OCI-LY7 (cell line): Measurements from ENCODE around the gene FIGNL1.

Source experiments
- EZH2phosphoT487 ChIP-seq: fragments of 200-600 bp; sonication (generic); IDR thresholded peaks from 2 replicates; pipeline ENCODE4 v1.6.1; 2018; ENCODE audit warnings: low read depth, borderline replicate concordance, mild to moderate bottlenecking, mixed run types, antibody characterized with exemption, low read length, moderate library complexity, mixed read lengths
- TF ChIP-seq, protein P1 (sequence below): fragments of 200-600 bp; sonication (generic); conservative IDR thresholded peaks from 2 replicates; pipeline ENCODE4 v1.5.1; 2014; ENCODE audit warnings: mild to moderate bottlenecking, antibody characterized with exemption, low read length, moderate library complexity, mixed read lengths

DNA sequence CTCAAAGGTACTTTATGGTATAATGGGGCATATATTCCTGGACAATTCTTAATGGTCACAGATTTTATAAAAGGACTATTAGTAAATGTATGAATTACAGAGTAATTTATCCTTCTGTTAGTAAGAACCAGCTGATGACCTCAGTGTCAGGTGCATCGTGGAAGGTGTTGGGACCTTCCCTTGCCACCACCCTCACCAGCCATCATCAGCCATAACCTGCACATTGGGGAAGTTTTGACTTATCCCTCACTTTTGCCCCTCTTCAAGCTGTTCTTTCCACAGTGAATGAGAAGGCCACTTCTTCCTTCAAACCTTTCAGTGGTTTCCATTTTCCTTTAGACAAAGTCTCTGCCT is 52.2 kb downstream of the FIGNL1 start:
- TF ChIP-seq, protein P1, sequence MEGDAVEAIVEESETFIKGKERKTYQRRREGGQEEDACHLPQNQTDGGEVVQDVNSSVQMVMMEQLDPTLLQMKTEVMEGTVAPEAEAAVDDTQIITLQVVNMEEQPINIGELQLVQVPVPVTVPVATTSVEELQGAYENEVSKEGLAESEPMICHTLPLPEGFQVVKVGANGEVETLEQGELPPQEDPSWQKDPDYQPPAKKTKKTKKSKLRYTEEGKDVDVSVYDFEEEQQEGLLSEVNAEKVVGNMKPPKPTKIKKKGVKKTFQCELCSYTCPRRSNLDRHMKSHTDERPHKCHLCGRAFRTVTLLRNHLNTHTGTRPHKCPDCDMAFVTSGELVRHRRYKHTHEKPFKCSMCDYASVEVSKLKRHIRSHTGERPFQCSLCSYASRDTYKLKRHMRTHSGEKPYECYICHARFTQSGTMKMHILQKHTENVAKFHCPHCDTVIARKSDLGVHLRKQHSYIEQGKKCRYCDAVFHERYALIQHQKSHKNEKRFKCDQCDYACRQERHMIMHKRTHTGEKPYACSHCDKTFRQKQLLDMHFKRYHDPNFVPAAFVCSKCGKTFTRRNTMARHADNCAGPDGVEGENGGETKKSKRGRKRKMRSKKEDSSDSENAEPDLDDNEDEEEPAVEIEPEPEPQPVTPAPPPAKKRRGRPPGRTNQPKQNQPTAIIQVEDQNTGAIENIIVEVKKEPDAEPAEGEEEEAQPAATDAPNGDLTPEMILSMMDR: no peak
- no peak for TF ChIP-seq EZH2phosphoT487
